Urothelium cell line (cell line): Measurements from ENCODE around the gene IL3.
A peak's percentile ranks its signal among the peaks of the same experiment; 100 is the strongest.
"Not testable (repeated sequence)": the region's sequence is repeated elsewhere in the genome, so short reads cannot be mapped to it uniquely, and the experiment has no call there.

Source experiments
- DNase-seq: peaks from one replicate; pipeline ENCODE4 v3.0.0; 2011; ENCODE audit warnings: low spot score, mixed read lengths
- FAIRE-seq: peaks from 2 replicates; lab custom pipeline; 2011; peaks lifted over from hg19 to GRCh38; lab: Jason Lieb, UNC

Gene IL3

GRCh38 chr5:132087661-132088060 lies 27.2 kb downstream of the IL3 start:
- no peak for FAIRE-seq
- DNase-seq: no peak

DNA sequence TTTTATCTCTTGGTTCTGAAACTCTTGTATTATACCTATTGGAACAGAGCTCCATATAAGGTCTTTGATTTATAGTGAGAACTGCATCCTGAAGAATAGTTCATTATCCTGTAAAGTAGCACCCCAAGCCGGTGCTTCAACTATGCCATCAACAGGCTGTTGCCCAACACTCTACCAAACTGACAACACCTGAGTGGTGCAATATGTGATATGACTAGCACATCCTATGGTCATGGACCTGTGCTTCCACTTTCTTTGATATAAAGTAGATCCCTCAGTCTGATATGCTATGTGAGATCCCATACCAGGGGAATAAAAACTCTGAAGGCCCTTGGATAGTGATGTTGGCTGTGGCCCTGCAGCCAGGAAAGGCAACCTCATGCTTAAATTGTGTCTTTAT lies 28.9 kb downstream of the IL3 start:
- DNase-seq (no peak), FAIRE-seq (no peak)

DNA sequence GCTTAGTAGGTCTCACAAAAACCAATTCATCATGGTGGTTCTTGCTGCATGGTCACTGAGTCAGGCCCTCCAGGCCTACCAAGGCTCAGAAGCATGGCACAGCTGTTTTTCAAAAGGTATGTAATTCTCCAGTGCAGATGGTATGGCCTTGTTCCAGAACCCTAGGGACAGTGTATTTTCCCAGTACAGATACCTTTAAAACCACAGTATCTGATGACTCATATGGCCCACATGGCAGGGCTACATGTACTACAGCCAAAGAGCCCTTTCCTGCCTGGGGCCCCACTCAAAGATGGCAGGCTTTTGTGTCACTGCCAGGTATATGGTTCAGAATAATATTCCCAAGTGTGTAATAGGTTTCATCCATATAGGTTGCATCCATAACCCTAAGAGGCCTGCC lies 29.7 kb downstream of the IL3 start:
- FAIRE-seq (peak; percentile 91), DNase-seq (peak; percentile 87)

DNA sequence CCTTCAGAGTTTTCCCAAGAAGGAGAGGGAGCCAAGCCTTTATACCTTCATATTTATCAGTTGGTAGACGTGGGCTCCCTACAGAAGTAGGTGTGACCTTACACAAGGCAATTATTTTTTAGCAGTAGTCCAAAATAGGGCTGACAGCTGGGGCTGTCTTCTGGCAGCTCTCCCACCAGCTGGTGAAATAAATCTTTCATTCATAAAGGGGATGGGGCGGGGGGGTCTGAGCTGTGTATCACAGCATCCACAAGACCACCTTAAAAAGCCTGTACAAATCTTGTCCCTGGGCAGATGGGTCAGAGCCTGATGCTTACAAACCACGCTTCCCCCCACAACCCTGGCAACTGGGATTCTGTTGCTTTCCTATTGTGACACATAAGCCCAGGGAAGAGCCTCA lies 32.8 kb downstream of the IL3 start:
- DNase-seq (no peak), FAIRE-seq (no peak)

DNA sequence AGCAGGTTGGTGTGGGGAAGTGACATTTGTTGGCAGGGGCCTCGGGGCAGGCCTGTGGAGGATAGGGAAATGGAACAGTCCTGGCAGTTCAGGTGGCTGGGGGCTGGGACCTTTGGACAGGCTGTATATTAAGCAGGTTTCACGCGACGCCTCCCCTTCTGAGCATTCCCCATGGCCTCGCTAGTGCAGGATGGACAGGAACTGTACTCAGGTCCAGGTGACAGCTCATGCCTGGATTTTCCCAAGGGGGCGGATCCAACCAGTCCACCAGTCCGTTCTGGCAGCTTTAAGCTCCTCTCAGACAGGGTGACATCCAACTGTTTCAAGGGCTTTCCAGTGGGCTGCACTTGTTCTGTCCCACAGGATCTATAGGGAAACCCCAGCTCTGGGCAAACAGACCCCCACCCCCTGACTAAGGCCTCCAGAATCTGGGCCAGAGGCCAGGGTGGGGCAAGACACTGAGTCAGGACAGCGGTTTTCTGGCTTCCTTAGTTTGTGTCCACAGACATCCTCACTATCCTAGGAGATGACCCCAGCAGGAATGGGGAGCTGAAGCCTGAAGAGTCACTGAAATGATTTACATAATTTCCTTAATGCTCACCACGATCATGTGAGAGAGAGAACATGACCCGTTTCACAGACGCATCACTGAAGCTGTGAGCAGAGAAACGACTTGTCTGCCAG lies 34.1 kb downstream of the IL3 start:
- FAIRE-seq (no peak), DNase-seq (peak; percentile 81)

DNA sequence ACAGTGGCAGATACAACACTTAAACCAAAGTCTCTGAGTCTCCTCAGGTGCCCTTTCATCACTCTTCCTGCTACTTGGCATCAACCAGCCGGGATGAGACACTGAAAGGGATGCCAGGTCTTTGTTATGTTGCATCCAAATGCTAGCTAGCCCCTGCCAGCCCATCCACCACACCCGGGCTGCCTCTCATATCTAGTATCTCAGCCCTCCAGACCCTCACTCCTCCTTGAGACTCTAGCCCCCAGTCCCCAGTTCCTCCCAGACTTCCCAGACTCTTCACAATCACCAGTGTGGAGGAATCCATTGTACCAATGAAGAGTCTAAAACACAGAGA lies 34.6 kb downstream of the IL3 start:
- DNase-seq (no peak), FAIRE-seq (no peak)

- FAIRE-seq (no peak), DNase-seq (no peak)
Observed at GRCh38 chr5:132095424-132095972, 35.0 kb downstream of the IL3 start.

DNA sequence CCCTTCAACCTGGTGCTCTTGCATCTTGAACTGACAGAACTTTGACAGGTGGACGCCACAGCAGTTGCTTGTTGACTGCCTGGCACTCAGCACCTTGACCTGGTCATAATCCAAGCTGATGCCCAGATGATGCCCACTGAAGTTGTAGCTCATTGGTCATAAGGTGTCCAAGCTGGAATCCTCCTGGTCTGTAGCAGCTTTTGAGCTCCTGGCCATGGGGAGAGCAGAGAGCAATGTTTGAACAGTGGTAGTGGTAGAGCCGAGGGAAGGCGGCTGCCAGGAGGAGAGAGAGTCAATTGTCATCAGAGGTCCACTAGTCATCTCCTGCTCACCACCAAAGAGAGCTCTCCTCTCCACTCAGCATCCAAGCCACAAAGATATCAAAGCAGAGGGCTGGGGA lies 36.4 kb downstream of the IL3 start:
- DNase-seq (no peak), FAIRE-seq (no peak)

DNA sequence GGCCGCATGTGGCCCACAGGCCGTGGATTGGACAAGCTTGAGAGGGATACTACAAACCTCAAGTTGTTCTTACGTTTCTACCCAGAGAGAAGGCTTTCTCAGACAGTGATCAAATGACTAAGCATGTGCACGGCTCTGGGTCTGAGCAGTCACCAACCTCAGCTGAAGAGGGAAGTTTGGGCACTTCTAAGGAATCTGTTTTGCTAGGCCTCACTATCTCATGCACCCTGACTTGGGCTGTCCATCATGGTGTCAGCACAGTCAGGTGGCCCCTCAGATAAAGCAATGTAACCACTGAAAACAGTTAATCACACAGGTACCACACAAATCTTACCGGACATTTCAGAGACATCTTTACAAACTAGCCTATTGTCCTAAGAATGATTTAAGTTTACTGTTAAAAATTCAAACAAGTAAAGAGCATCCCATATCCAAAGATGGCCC lies 37.7 kb downstream of the IL3 start:
- no peak for DNase-seq
- FAIRE-seq: no peak

GRCh38 chr5:132098621-132099020 lies 38.2 kb downstream of the IL3 start:
- no peak for FAIRE-seq

DNA sequence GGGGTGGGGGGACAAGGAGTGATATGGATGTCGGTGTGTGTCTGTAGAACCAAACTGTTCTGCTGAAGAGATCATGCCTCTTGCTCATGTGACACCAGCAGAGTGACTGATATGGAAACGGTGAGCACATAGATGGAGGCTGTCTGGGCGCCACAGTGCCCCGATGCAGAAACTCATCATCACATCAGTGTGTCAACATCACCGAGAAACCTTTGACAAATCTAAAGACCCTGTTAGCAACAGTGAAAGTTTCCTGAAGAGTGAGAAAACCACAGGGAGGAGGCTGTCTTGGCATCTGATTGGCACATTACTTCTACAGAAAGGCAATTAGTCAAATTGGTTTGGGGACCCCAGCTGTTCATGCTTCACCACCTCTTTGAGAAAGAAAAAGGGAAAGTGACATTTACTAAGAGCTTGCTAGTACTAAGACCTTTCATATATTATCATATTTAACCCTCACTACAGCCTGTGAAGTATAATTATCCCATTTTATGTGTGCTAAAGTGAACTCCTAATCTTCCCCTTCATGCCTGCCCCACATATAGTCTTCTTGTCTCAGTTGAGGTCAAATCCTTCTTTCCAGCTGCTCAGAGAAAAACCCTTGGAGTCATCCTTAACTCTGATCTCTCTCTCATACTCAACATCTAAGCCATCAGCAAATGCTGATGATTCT lies 38.8 kb downstream of the IL3 start:
- DNase-seq (no peak), FAIRE-seq (no peak)

More at GRCh38 chr5:132098621-132099020, 38.2 kb downstream of the IL3 start:
- no peak for DNase-seq

DNA sequence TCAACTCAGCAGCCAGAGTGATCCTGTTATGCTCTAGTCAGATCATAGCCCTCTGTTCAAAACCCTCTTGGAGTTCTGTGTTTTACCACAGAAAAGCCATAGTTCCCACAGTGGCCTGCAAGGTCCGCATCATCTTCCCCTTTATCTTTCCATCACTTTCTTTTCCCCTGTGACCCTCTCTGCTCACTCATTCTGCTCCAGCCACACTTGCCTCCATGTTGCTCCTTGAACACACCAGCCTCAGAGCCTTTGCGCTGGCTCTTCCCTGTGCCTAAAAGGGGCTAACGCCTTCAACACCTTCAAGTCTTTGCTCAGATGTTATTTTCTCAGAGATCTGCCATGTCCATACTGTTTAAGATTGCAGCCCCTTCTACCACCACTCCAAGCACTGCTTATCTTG lies 39.5 kb downstream of the IL3 start:
- no peak for DNase-seq
- FAIRE-seq: no peak

GRCh38 chr5:132100672-132101261 lies 40.3 kb downstream of the IL3 start:
- FAIRE-seq: no peak
- DNase-seq: no peak

GRCh38 chr5:132101385-132101880 lies 41.0 kb downstream of the IL3 start:
- DNase-seq (no peak), FAIRE-seq (no peak)

DNA sequence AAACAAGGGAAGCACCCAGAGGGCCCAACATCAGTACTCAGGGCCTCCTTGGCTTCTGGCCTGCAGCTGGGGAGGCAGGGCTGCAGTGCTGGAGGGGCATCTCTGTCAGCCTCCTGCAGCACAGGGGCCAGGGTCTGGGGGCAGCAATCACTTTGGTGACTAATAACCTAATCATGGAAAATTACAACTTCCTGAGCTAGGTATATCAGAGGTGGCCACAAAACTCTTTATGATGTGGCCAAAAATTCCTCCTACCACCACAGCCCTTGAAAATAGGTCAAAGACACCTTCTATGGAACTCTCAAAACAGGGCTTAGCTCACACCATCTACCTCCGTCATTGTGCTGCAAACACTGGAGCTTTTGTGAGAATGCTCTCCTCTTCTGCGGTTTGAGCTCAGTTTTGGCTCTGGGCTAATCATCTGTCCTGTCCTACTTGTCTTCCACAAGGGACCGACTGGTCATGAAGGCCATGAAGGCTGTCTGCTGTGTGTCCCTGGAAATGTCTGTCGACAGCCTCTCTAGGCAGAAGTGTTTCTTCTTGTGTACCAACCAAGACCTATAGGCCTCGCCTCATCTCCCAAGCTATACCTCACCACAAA lies 41.7 kb downstream of the IL3 start:
- FAIRE-seq (no peak), DNase-seq (peak; percentile 77)

GRCh38 chr5:132102944-132103331 lies 42.5 kb downstream of the IL3 start:
- no peak for DNase-seq
- FAIRE-seq: no peak

DNA sequence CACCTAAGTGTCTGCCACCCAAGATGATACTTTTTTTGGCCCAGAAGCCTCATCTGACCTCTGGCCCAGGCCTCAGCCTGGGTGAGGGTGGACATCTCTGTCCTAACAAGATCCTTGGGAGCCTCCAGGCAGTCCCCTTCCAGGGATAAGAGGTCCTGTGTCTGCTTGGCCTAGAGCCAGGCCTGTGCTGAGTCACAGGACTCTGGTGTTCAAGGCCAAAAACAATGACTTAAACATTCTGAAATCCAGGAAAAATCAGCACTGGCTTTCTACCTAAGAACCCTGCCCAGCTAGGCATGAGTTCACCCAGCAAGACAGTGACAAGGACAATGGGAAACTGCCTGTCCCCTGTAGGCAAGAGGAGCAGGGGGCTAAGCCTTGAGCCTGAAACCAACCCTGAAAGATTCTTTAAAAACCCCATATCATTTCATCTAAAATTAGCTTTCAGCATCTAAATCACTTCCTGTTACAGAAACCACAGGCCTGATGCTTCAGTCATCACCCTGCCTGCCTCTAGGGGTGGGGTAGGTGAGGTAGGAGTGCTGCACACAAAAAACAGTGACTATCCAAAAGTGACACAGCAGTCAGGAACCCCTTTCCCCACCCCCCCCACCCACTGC lies 43.0 kb downstream of the IL3 start:
- DNase-seq: peak; percentile 86
- FAIRE-seq: no peak

- no peak for DNase-seq
- FAIRE-seq: no peak
Observed at GRCh38 chr5:132103969-132104391, 43.5 kb downstream of the IL3 start.

DNA sequence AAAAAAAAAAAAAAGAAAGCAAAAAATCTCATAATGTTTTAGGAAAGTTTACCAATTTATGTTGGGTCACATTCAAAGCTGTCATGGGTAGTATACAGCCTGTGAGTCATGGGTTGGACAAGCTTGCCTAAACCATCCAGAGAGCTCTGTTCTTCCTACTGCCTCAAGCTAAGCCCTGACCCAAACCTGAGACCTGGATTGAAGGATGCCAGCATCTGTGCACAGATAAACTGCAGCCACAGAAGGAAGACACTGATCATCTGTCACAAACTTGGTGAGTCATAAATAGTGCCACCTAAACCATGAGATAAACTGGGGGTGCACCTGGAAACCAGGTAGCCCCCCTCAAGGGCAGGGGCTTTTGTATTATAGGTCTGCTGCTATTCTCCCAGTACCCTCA lies 44.1 kb downstream of the IL3 start:
- FAIRE-seq (no peak), DNase-seq (no peak)

DNA sequence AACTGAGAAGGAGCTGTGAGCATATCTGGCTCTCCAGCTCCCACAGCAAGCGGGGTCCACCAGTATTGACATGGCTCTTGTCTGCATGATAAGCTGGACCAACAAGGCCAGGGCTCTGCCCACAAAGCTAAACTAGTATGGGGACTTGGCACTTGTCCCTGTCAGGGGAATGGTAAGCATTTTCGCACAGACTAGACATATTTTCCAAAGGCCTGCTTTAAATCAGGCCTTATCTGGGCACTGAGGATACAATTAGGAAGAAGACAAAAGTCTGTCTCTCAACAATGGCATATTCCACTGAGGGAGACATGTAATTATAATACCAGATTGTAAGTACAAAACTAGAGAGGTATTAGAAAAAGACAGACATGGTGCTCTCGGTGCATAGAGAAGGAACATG lies 45.2 kb downstream of the IL3 start:
- DNase-seq: no peak
- no peak for FAIRE-seq

- FAIRE-seq, DNase-seq: not testable (repeated sequence)
Observed at GRCh38 chr5:132108495-132108894, 48.0 kb downstream of the IL3 start.
